ENCODE results near the gene TUBA1C. TPM values are rescaled to one million over a fixed set of nuclear protein-coding genes. Genes with fewer than 3 reads are reported as not detected.
A peak's percentile ranks its signal among the peaks of the same experiment; 100 is the strongest.

Gene TUBA1C
- total RNA-seq, 1 donor from 2014 or later, result 218 TPM

- no peaks in the 10 kb centered on the region for H3K4me1 ChIP-seq
- peak overlapping the region; percentile 55 for H3K27ac ChIP-seq
- intact Hi-C loops (cut with DNase I), result no loop called here
- no peak for DNase-seq (ENCODE audit: extremely low spot score in 2 of 2)
- H3K36me3 ChIP-seq, result no peaks in the 10 kb centered on the region
- no peaks in the 10 kb centered on the region for H3K27me3 ChIP-seq
- no peak overlapping the region for H3K4me3 ChIP-seq
- TF ChIP-seq POLR2A (IDR thresholded peaks at IDR 0.05) (no peak), CTCF (IDR thresholded peaks at IDR 0.05) (no peak), POLR2AphosphoS5 (IDR thresholded peaks at IDR 0.05; ENCODE audit: insufficient read depth in 1 of 2, low read depth in 1 of 2) (no peak)
- no peaks in the 10 kb centered on the region for H3K9me3 ChIP-seq
These were observed 41.1 kb upstream of the TUBA1C start for GRCh38 chr12:49223590-49224369.

GRCh38 chr12:49225576-49226166 is 39.2 kb upstream of the TUBA1C start:
- Histone ChIP-seq H3K4me3 (no peak overlapping the region), H3K27me3 (no peaks in the 10 kb centered on the region), H3K27ac (no peak overlapping the region), H3K36me3 (no peaks in the 10 kb centered on the region), H3K4me1 (no peaks in the 10 kb centered on the region), H3K9me3 (no peaks in the 10 kb centered on the region)
- intact Hi-C loops (cut with DNase I), result no loop called here
- DNase-seq (ENCODE audit: extremely low spot score in 2 of 2), result no peak
- TF ChIP-seq CTCF (IDR thresholded peaks at IDR 0.05), result no peak
- TF ChIP-seq POLR2A (IDR thresholded peaks at IDR 0.05), result no peak
- TF ChIP-seq POLR2AphosphoS5 (IDR thresholded peaks at IDR 0.05; ENCODE audit: insufficient read depth in 1 of 2, low read depth in 1 of 2), result no peak

GRCh38 chr12:49227713-49228112 is 37.2 kb upstream of the TUBA1C start:
- TF ChIP-seq CTCF (IDR thresholded peaks at IDR 0.05), result no peak
- no peak for TF ChIP-seq POLR2A (IDR thresholded peaks at IDR 0.05)
- TF ChIP-seq POLR2AphosphoS5 (IDR thresholded peaks at IDR 0.05; ENCODE audit: insufficient read depth in 1 of 2, low read depth in 1 of 2), result no peak
- Histone ChIP-seq H3K27me3 (no peaks in the 10 kb centered on the region), H3K9me3 (no peaks in the 10 kb centered on the region), H3K4me1 (peaks cover 9% of the 10 kb centered on the region), H3K4me3 (no peak overlapping the region), H3K36me3 (no peaks in the 10 kb centered on the region), H3K27ac (no peak overlapping the region)
- intact Hi-C loops (cut with DNase I), result no loop called here
- no peak for DNase-seq (ENCODE audit: extremely low spot score in 2 of 2)

GRCh38 chr12:49228653-49229052 is 36.2 kb upstream of the TUBA1C start:
- intact Hi-C loops (cut with DNase I), result no loop called here
- H3K36me3 ChIP-seq, result no peaks in the 10 kb centered on the region
- H3K27ac ChIP-seq, result no peak overlapping the region
- no peaks in the 10 kb centered on the region for H3K27me3 ChIP-seq
- TF ChIP-seq POLR2A (IDR thresholded peaks at IDR 0.05) (no peak), CTCF (IDR thresholded peaks at IDR 0.05) (no peak), POLR2AphosphoS5 (IDR thresholded peaks at IDR 0.05; ENCODE audit: insufficient read depth in 1 of 2, low read depth in 1 of 2) (no peak)
- H3K9me3 ChIP-seq, result no peaks in the 10 kb centered on the region
- H3K4me3 ChIP-seq, result no peak overlapping the region
- H3K4me1 ChIP-seq, result peaks cover 17% of the 10 kb centered on the region
- no peak for DNase-seq (ENCODE audit: extremely low spot score in 2 of 2)
